Measurements from ENCODE around the gene PTPRM.

- TF ChIP-seq CTCF (IDR thresholded peaks at IDR 0.05) (no peak), POLR2A (IDR thresholded peaks at IDR 0.05) (no peak)
Observed at GRCh38 chr18:7892556-7892955, 325.4 kb downstream of the PTPRM start.
